Occipital lobe (tissue), 2 donors: ENCODE measurements around the gene RASL10B. TPM values are rescaled to one million over a fixed set of nuclear protein-coding genes. Genes with fewer than 3 reads are reported as not detected.
"Not testable (repeated sequence)": the region's sequence is repeated elsewhere in the genome, so short reads cannot be mapped to it uniquely, and the experiment has no call there.

Source experiments
- DNase-seq: peaks from one replicate; lab custom pipeline; 2025; lab: John Stamatoyannopoulos, UW
- total RNA-seq: library from RNA; depleted of rRNA; stranded (reverse); fragments of >200 nt; gene quantifications from one replicate; pipeline ENCODE4 v1.2.3, GENCODE V29; 2014

Gene RASL10B
- total RNA-seq, 1 donor from 2014 or later: 5.1 TPM

DNA sequence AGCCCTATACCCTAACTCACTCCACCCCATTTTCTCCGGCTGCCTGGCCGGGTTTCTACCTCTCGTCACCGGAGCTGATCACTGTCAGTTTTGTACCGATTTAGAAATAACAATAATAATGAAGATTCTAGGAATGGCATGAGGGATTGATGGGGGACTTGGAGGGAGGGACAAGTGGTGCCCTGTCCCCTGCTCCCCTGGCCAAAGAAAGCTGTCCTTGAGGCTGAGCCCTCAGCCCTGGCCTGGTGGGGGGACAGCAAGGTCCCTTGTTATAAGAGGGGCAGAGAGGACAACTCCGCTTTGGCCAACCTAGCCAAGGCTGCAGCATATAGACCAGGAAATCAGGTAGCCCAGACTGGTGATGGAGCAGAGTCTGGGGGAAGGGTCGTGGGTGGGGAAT is 11.1 kb downstream of the RASL10B start:
- no peak for DNase-seq

DNA sequence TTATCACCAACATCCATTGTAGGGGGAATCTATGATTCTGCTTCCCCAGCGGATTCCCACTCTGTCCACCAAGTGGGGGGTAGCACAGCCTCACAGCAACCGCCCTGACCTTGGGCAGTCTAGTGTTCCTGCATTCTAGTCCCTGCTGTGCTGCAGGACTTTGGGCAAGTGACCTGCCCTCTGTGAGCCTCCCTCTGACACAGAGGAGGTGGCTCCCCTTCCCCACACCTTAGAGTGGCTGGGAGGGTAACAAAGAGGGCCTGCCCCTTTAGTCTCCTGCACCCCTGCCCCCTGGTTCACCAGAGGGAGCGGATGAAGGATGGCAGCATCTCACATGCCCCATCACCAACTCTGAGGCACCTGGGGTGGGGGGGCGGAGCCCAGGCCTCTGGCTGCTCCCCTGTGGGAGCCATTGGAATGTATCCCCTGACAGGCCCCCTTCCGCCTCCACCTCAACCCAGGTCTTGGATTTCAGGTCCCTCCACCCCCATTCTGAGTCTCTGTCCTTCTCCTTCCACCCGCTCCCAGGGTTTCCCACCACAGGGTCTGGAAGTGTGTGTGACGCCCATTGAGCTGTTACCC is 11.5 kb downstream of the RASL10B start:
- DNase-seq: no peak

DNA sequence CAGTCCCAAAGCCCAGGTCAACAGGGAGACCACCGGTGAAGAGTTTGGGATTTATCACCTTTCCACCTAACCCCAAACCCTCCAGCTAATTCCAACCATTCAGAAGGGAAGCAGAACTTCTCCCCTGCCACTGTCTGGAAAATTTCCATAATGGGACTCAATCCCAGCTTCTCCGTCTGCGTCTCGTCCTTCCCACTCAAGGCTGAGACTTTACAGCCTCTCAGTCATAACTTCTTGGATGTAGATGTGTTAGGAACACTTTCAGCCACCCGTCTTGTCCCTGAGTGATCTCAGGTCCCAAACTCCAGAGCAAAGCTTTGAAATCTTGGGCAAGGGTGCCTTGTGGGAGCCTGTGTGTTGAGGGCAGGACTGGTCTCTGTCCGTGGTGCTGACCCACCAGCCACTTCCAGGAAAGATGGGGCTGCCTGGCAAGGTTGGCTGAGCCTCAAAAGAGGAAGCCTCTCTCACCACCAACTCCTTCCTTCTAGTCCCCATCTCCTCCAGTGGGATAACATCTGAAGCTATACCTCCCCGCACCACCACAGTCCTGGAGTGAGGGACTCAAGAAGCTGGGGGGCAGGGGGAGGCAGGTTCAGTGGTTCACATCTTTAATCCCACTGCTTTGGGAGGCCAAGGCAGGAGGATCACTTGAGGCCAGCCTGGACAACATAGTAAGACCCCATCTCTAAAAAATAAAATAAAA is 12.3 kb downstream of the RASL10B start:
- DNase-seq: no peak

DNA sequence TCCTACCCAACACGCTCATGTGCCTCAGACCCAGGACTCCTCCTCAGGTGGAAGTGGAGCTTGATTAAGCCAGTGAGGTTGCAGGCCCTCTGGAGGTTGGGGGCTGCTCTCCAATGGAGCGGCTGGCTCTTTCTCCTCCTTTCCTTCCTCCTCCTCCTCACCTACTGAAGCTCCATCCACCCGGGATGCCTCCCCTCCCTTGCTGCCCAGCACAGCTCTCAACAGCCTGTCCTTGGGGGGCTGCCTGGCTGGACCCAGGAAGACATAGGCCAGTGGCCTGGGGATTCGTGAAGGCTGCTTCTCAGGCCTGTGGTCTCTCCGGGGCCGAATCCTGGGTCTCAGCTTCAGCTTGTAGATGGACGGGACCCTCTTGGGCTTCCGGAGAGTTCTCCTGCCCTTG is 13.4 kb downstream of the RASL10B start:
- no peak for DNase-seq

DNA sequence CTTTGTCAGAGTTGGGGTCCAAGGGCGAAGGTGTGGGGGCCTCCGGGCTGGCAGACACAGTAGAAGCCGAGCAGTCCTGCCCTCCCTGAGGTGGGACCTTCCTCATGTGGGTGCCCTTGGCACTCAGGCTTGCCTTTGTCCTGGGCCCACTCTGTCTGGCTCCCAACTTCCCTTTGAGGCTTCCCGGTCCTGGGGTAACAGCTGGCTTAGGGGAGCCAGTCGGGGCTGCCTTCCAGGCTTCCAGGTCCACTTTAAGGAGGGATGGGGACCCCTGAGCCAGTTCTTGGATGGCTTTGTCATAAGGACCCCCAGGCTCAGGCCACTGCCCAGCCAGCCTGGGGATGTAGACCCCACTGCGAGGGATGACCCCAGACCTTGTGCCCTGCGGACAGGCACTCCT is 13.8 kb downstream of the RASL10B start:
- DNase-seq: no peak

DNA sequence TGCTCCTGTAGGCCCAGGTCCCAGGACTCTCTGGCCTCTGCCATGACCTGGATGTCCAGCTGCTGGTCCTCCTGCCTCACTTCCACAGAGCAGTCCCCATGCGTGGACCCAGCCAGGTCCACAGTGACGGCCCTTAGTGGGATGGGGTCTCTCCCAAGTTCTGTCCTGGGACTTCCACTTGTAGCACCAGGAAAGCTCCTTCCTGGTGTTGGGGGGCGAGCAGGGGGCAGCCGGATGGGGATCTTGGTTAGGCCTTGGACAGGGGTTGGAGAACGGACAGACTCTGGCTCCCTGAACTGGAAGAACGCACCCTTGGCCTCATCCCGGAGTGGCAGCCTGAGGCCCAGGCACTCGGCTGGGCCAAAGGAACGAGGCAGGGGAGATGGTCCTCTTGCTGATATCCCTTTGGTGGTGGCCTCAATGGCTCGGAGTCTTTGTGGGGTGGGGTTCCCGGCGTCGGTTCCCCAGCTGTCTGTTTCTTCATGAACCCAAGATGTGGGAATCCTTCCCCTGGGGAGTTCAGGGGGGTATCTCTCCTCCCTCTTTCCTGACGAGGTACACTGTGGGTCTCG is 14.4 kb downstream of the RASL10B start:
- DNase-seq: no peak

DNA sequence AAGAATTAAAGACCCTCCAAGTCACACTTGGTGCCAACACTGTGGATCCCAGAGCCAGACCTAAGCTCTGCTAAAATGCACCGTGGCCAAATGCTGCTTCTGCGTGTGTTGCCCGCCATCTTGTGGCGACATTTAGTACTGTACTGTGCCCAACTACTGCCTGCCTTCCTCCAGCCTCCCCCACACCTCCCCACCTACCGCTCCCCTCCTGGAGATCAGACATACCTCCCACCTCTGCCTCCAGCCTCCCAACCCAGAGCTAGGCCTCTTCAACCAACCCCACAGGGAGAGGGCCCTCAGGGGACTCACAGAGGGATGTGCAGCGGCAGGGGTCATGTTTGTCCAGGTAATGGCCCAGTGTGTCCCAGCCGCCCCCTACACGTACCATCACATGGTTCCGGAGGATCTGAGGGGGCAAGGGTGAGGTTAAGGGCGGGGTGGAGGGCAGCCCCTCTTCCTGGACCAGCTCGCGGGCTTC is 16.1 kb downstream of the RASL10B start:
- DNase-seq: peak; percentile 40

DNA sequence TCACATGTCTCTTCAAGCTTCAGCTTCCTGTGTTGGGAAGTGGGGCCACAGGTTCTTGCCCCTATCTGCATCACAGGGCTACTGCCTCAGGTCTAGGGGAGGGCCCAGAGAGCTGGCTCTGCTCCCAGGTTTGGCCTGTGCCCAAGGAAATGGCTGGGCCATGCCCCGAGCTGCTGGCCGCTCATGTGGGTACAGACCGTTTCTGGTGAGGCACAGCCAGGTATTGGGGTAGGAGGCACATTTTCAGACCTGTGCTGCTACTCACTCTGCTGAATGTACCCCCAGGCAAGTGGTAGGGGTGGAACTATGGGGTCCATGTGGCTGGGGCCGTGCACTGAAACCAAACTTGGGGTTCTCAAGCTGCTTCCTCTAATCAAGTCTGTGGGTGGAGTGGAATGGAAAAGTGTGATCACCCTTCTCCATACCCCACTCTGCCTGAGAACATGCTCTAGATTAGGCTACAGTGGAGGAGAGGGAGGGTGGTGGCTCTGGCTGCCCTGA is 17.0 kb downstream of the RASL10B start:
- DNase-seq: no peak

DNA sequence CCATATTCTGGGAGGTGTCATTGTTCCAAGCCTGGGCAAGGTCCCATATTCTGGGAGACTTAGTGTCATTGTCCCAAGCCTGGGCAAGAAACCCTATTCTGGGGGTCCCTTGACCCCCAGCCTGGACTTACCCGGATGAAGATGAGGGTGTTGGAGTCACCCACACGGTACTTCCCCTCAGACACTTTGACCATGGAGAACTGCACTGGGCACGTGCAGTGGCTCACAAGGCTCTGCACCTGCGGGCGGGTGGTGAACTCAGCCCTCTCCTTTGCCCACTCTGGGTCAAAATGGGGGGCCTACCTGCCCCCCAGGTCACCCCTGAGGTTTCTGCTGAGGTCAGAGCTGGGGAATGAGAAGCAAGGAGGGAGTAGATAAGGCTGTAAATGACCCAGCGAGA is 17.5 kb downstream of the RASL10B start:
- no peak for DNase-seq

DNA sequence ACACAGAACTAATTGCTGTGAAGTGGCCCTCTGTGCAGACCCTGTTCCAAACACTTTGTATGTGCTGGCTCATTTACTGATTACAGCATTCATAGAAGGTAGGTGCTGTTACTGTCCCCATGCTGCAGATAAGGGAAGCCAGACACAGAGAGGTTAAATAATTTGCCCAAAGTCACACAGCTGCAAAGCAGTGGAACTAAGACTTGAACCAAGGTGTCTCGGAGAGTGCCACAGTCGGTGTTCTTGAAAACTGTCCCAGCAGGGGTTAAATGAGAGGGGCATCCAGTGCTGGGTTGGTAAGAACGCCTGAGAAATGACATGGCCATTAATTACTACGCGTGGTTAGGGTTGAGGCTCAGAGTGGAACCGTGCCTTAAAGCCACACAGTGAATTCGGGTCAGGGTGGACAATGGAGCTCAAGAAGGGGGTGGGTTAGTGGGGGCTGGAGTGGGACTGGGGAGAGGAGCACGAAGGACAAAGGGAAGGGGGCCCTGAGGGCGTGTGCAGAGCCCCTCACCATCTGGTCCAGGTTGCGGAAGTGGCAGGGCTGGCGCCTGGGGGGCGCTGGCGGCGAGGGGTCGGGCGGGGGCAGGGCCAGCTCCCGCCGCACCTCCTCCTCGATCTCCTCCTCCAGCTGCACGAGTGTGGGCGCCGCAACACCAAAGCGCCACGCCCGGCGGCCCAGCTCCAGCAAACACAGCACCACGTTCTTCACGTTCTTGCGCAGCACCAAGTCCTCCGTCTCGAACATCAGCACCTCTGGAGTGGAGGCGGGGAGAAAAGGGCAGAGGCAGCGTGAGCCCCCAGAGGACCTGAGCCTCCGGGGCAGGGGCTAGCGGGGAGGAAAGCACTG is 18.3 kb downstream of the RASL10B start:
- DNase-seq: no peak

DNA sequence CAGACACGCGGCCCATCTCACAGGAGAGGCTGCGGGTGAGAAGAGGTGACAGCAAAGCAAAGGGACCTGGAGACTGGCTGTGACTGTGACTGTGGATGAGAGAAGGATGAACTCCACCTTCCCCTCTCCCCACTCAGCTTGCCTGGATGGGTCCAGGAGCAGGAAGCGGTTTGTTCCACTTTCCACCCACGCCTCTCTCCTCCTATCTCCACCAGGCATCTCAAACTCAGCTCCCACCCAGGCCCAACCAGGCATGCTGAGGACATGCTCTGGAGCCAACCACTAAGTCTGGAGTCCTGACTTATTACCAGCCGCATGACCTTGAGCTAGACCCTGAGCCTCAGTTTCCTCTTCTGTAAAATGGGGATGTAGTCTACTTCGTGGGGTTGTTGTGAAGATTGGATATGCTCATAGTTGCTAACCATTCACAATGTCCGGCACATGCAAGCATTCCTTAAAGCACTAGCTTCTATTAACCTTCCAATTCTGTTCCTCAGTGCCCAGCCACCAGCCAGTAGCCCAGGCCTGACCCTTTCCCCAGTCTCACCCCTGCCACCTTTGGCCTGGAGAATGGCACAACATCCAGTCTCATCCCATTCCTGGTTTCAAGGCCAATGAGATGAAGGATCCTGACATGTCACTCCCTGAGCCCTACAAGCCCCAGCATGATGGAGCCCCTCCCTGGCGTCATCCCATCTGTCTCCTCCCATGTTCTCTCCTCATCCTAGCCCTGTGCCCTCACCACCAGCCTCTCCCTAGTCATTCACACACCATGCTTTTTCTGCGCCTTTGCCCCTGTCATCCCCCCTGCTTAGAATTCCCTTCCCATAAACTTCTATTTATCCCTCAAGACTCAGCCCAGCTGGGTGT is 19.3 kb downstream of the RASL10B start:
- DNase-seq: no peak

DNA sequence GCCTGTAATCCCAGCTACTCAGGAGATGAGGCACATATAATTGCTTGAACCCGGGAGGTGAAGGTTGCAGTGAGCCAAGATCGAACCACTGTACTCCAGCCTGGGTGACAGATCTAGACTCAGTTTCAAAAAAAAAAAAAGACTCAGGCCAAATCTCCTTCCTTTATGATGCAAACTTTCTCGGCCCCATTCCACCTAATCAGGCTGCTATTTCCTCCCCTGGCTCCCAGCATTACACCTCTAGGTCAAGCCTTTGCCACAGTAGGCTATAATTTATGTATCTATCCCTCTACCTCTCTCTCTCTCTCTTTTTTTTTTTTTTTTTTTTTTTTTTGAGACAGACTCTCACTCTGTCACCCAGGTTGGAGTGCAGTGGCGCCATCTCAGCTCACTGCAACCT is 20.1 kb downstream of the RASL10B start:
- not testable (repeated sequence) for DNase-seq

DNA sequence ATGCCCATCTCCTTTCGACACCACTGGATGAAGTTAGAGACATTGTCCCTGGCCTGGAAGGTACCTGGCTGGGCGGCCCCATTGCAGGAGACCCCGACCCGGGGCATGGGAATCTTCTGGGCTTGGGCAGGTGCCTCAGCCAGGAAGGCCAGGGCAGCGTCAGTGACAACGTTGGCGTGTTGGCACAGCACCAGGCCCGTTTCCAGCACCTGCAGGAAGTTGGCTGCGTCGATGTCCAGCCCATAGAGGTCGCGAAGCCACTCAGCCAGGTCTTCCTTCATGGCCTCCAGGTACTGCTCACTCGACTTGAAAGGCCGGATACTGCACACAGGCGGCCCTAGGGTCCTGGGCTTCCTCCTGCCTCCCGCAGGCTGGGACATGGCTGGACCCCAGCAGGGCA is 21.0 kb downstream of the RASL10B start:
- no peak for DNase-seq

DNA sequence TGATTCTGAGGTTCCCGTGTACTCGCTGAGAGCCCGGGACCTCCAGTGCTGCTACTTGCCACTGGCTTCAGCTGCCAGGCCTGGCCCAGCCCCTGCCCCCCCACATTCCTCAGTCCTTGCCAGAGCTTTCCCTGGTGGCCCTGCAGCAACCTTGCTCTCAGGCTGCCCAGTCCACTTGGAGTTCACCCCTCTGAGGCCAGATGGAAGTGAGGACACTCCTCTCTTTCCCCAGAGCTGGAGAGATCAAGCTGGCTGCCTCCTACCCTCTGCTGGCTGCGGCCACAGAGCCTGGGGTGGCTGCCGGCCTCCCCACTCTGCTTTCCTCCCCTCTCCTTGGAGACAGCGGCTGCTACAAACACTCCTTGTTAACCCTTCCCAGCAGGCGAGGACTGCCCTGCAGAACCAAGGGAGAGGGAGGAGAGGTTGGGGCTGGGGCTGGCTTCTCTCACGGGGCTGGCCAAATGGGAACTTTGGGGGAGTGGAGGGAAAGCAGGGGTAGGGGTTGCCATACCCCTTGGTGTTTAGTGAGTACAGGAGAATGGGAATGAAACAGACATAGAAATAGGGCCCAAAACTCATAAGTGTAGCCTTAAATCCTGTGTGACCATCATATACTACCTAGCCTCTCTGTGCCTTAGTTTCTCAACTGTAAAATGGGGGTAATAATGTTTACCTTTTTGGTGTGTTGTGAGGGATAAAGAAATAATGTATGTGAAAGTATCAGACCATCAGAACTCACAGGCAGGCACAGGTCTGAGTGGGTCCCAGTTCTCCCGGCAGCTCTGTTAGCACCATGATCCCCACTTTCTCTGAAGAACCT is 21.7 kb downstream of the RASL10B start, which contains the start of gene GAS2L2:
GAS2L2 (minus strand) TSS at position 295 of the 820 bp plus-strand sequence. CDS start 389 bp downstream, outside the sequence.
- no peak for DNase-seq

DNA sequence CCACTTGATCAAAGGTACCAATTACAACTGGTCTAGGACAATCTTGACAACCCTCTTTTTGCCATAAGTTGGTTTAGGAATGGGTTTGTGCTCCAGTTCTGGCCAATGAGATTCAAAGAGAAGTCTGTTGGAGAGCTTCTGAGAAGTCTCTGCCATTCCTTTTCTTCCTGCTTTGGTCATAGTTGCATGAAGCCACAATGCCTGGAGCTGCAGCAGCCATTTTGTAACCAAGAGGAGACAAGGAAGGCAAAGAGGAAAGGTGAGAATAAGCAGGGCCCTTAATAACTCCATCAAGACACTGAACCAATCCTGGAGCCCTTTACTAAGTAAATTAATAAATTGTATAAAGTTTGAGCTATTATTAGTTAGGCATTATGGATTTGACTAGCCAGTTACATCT is 25.8 kb downstream of the RASL10B start:
- no peak for DNase-seq

DNA sequence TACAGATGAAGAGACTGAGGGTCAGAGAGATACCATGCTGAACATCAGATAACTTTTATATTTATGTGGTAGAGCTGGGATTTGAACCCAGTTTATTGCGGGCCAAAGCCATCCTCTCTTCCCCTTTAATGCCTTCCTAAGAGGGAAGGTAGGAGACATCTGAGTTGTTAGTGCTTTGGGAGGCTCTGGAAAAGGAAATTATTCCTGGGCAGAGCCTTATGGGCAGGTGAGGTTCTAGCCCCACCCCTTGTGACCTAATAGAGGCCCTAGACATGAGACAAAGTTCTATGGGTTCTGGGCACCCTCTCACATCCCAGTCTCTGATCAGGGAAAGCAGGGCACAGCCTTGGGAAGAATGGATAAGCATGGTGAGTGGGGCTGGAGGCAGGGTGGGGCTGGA is 29.1 kb downstream of the RASL10B start, which contains the start of gene C17orf50:
C17orf50 (plus strand) TSS at position 301 of the 400 bp plus-strand sequence; CDS start at position 356, 55 bp downstream.
- no peak for DNase-seq

DNA sequence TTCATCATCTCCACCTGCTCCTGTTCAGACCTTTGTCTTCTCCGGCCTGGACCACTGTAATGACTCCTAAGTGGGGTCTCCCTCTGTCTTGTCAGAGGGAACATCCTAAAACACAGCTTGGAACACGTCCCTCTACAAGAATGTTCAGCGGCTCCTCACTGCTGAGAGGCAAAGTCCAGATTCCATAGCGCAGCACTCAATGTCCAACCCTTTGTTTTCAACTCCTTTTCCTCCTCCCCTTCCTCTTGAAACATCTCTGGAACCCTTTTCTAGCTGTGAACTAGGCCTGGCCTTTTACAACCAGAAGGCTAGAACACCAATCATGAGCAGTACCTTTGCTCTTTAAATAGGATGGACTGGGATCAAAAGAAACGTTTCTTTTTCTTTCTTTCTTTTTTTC is 30.2 kb downstream of the RASL10B start:
- no peak for DNase-seq

DNA sequence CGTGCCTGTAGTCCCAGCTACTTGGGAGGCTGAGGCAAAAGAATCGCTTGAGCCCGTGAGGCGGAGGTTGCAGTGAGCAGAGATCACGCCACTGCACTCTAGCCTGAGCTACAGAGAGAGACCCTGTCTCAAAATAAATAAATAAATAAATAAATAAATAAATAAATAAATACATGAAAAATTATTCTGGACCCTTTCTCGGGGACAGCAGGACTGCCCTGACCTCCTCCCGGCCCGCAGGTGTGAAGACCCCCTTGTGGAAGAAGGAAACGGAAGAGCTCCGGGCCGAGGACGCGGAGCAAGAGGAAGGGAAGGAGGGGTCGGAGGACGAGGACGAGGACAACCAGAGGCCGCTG is 32.3 kb downstream of the RASL10B start:
- no peak for DNase-seq

DNA sequence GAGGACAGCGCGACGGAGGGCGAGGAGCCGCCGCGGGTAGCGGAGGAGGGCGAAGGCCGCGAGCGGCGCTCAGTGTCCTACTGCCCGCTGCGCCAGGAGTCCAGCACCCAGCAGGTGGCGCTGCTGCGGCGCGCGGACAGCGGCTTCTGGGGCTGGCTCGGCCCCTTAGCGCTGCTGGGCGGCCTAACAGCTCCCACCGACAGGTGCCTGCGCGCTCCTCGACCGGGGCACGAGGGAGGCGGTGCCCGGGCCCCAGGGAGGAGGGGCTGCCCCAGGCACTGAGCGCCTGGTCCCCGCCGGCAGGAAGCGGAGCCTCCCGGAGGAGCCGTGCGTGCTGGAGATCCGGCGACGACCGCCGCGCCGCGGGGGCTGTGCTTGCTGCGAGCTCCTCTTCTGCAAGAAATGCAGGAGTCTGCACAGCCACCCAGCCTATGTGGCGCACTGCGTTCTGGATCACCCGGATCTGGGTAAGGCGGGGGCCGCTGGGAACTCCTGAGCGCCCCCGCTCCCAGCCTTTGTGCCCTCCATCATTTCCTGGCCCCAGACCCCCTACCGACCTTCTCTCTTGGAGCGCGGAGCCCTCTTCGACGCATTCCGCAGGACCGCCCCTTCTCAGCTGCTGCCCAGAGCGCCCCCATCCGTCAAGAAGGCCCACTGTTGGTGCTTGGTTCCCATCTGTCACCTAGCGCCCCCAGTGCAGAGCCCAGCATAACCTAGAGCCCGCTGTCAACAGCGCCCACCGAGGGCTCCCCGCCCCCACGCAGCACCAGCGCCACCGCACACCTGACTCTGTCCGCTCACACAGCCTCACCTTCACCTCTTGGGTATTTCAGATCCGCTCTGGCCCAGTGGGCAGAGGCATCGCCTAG is 32.9 kb downstream of the RASL10B start:
- peak; percentile 82 for DNase-seq
